ENCODE results near the gene SLC40A1. TPM values are rescaled to one million over a fixed set of nuclear protein-coding genes. Genes with fewer than 3 reads are reported as not detected.
A peak's percentile ranks its signal among the peaks of the same experiment; 100 is the strongest.

SLC40A1 gene
- total and polyA plus RNA-seq, 2 donors (not counting 3 experiments of a cell fraction or from before 2014, with no cell fraction given): 8.5 to 15.1 TPM

- H3K4me3 ChIP-seq (replicated peaks in 1 of 3; ENCODE audit: insufficient read depth in 1 of 3, low read depth in 1 of 3, low read length in 3 of 3): no peak overlapping the region
- H3K36me3 ChIP-seq (ENCODE audit: control insufficient read depth in 2 of 2, extremely low read depth in 1 of 2, insufficient read depth in 2 of 2, low read length in 2 of 2): no peaks in the 10 kb centered on the region
- no TSS peak for BruUV-seq (replicated peaks)
- H3K4me1 ChIP-seq (ENCODE audit: control insufficient read depth, extremely low read depth, insufficient read depth, low read length): peaks cover 7% of the 10 kb centered on the region
- no peaks in the 10 kb centered on the region for H3K79me2 ChIP-seq (ENCODE audit: control insufficient read depth, insufficient read depth, low read length)
- no peak overlapping the region for H3K27ac ChIP-seq (ENCODE audit: insufficient read depth, low read depth, low read length)
- ChIA-PET POLR2A (no interaction called here), CTCF (interaction anchor here (0.9 to 1.5 kb wide), 3 partner anchors 9 to 45 kb away, joined by 3 to 4 read pairs (median 3); no protein-coding TSS in a partner anchor)
- H2AFZ ChIP-seq (ENCODE audit: low read depth, low read length): peak overlapping the region; percentile 69
- intact Hi-C loops (cut with micrococcal nuclease) (no loop called here), dilution Hi-C loops (cut with MboI; ENCODE audit: extremely low pct_ligation_motif_present, low sequenced_read_pairs) (no loop called here)
- FAIRE-seq (no peak), DNase-seq (ENCODE audit: low read depth, low spot score) (peak; percentile 59)
- H4K20me1 ChIP-seq (replicated peaks; ENCODE audit: control insufficient read depth, extremely low read depth, insufficient read depth, low read length): no peaks in the 10 kb centered on the region
- H3K9me1 ChIP-seq (replicated peaks; ENCODE audit: control insufficient read depth, extremely low read depth, insufficient read depth, low read length): no peaks in the 10 kb centered on the region
- TF ChIP-seq GATA2 (IDR thresholded peaks at IDR 0.05; ENCODE audit: insufficient read depth, insufficient read length, low read depth, low read length): no peak
- no peak for TF ChIP-seq POLR2AphosphoS5 (IDR thresholded peaks at IDR 0.05; ENCODE audit: insufficient read depth, low read depth, low read length)
- TF ChIP-seq CTCF (IDR thresholded peaks at IDR 0.05; ENCODE audit: extremely low read depth in 1 of 2, insufficient read depth in 1 of 2, low read depth in 1 of 2, low read length in 2 of 2): no peak
- TF ChIP-seq, protein P1, sequence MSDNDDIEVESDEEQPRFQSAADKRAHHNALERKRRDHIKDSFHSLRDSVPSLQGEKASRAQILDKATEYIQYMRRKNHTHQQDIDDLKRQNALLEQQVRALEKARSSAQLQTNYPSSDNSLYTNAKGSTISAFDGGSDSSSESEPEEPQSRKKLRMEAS (IDR thresholded peaks at IDR 0.05; ENCODE audit: insufficient read depth, insufficient read length): no peak
- no peak for TF ChIP-seq MYC (IDR thresholded peaks at IDR 0.05; ENCODE audit: low read depth, low read length)
- TF ChIP-seq FOS (IDR thresholded peaks at IDR 0.05; ENCODE audit: borderline replicate concordance, insufficient read depth, low read length): no peak
- H3K4me2 ChIP-seq (ENCODE audit: insufficient read depth, low read length): no peak overlapping the region
- H3K9me3 ChIP-seq (replicated peaks; ENCODE audit: control insufficient read depth, insufficient read depth, low read length): no peaks in the 10 kb centered on the region
- H3K9ac ChIP-seq (replicated peaks; ENCODE audit: extremely low read depth, insufficient read depth, low read length): no peak overlapping the region
- H3K27me3 ChIP-seq (ENCODE audit: control insufficient read depth in 2 of 2, insufficient read depth in 2 of 2, low read length in 2 of 2): no peaks in the 10 kb centered on the region
Measured at GRCh38 chr2:189585226-189585756, 4.7 kb upstream of the SLC40A1 start.
